C4-2B (cell line): ENCODE data around the gene JARID2.
A peak's percentile ranks its signal among the peaks of the same experiment; 100 is the strongest.

Source experiments
- H3K27ac ChIP-seq: fragments of 450-650 bp; 2 replicates; pipeline ENCODE4 v1.5.1; 2017
- CTCF ChIP-seq: fragments of 450-650 bp; conservative IDR thresholded peaks from 2 replicates; pipeline ENCODE4 v1.5.1; 2017; ENCODE audit warnings: mild to moderate bottlenecking
- ZFX ChIP-seq: fragments of 450-650 bp; IDR thresholded peaks from 2 replicates; pipeline ENCODE4 v1.6.1; 2017

Gene JARID2

GRCh38 chr6:15393605-15394004, 147.7 kb downstream of the JARID2 start:
- no peak for TF ChIP-seq CTCF
- TF ChIP-seq ZFX, result no peak
- no peak overlapping the region for H3K27ac ChIP-seq

GRCh38 chr6:15395087-15395486, 149.2 kb downstream of the JARID2 start:
- H3K27ac ChIP-seq, result no peak overlapping the region
- TF ChIP-seq CTCF (no peak), ZFX (no peak)

GRCh38 chr6:15396808-15397207, 150.9 kb downstream of the JARID2 start:
- no peak overlapping the region for H3K27ac ChIP-seq
- no peak for TF ChIP-seq ZFX
- no peak for TF ChIP-seq CTCF

GRCh38 chr6:15398633-15399275, 152.9 kb downstream of the JARID2 start:
- TF ChIP-seq CTCF, result no peak
- no peak for TF ChIP-seq ZFX
- no peak overlapping the region for H3K27ac ChIP-seq

GRCh38 chr6:15399641-15400470, 154.0 kb downstream of the JARID2 start:
- peak overlapping the region; percentile 75 for H3K27ac ChIP-seq
- no peak for TF ChIP-seq CTCF
- TF ChIP-seq ZFX, result no peak

- H3K27ac ChIP-seq, result peak overlapping the region; percentile 75
- no peak for TF ChIP-seq ZFX
- TF ChIP-seq CTCF, result no peak
These were observed 154.7 kb downstream of the JARID2 start for GRCh38 chr6:15400572-15401004.

GRCh38 chr6:15401120-15401519, 155.3 kb downstream of the JARID2 start:
- no peak for TF ChIP-seq CTCF
- TF ChIP-seq ZFX, result no peak
- H3K27ac ChIP-seq, result no peak overlapping the region
